Lower lobe of right lung (tissue), 2 donors: ENCODE results near the gene CCDC88C. TPM values are rescaled to one million over a fixed set of nuclear protein-coding genes. Genes with fewer than 3 reads are reported as not detected.

Experiments
- ATAC-seq, 2 donors: fragments of 200-7000 bp; cut with Tn5 transposase; one replicate each; pipeline ENCODE4 v1.9.1; 2020 to 2022; ENCODE audit warnings: mild to moderate bottlenecking in 2 of 2, moderate library complexity in 2 of 2
- DNase-seq: peaks from one replicate; pipeline ENCODE4 v3.0.0-alpha.2; 2020
- H3K27ac ChIP-seq: fragments of 200-600 bp; one replicate; pipeline ENCODE4 v1.8.0; 2022
- H3K27me3 ChIP-seq: fragments of 200-600 bp; one replicate; pipeline ENCODE4 v1.8.0; 2022; ENCODE audit warnings: low read depth
- H3K36me3 ChIP-seq: fragments of 200-600 bp; one replicate; pipeline ENCODE4 v1.8.0; 2022; ENCODE audit warnings: mild to moderate bottlenecking
- H3K4me1 ChIP-seq: fragments of 200-600 bp; one replicate; pipeline ENCODE4 v1.8.0; 2022
- H3K4me3 ChIP-seq: fragments of 200-600 bp; one replicate; pipeline ENCODE4 v1.8.0; 2022; ENCODE audit warnings: mild to moderate bottlenecking
- H3K9me3 ChIP-seq: fragments of 200-600 bp; one replicate; pipeline ENCODE4 v1.8.0; 2022
- CTCF ChIP-seq: fragments of 200-600 bp; IDR thresholded peaks from one replicate; pipeline ENCODE4 v1.8.0; 2022; ENCODE audit warnings: antibody characterized with exemption, mild to moderate bottlenecking
- intact Hi-C: fragments of 100-400 bp; cut with DNase I; formaldehyde crosslinking; loops from one replicate; pipeline ENCODE4 v1.11.0; 2022
- total RNA-seq: library from RNA; stranded (reverse); fragmentation: NEBNext Ultra II Directional; extraction: Animal tissue kit (Norgen Biotek cat#: 25700); gene quantifications from one replicate; pipeline ENCODE4 v1.2.1, GENCODE V29; 2021
- donor health status: DM: no; HTN: yes; CAD: no; lungs with severe emphysema.

The CCDC88C gene
- total RNA-seq, 1 donor from 2014 or later, result 45.8 TPM

GRCh38 chr14:91326514-91327249, 90.9 kb downstream of the CCDC88C start:
- no peaks in the 10 kb centered on the region for H3K9me3 ChIP-seq
- intact Hi-C loops, result no loop called here
- peaks cover 65% of the 10 kb centered on the region for H3K4me1 ChIP-seq
- H3K27me3 ChIP-seq, result no peaks in the 10 kb centered on the region
- TF ChIP-seq CTCF, result no peak
- no peak for ATAC-seq
- no peak for DNase-seq
- H3K27ac ChIP-seq, result no peak overlapping the region
- H3K36me3 ChIP-seq, result peaks cover 10% of the 10 kb centered on the region
- no peak overlapping the region for H3K4me3 ChIP-seq

- peaks cover 25% of the 10 kb centered on the region for H3K36me3 ChIP-seq
- no peak for DNase-seq
- H3K9me3 ChIP-seq, result no peaks in the 10 kb centered on the region
- peak overlapping the region; percentile 73 for H3K27ac ChIP-seq
- H3K4me1 ChIP-seq, result peaks cover 47% of the 10 kb centered on the region
- peak overlapping the region; percentile 51 for H3K4me3 ChIP-seq
- no peak for ATAC-seq
- no peaks in the 10 kb centered on the region for H3K27me3 ChIP-seq
- no peak for TF ChIP-seq CTCF
- intact Hi-C loops, result no loop called here
Observed at GRCh38 chr14:91324606-91325575, 92.7 kb downstream of the CCDC88C start.

GRCh38 chr14:91323671-91324605, 93.7 kb downstream of the CCDC88C start:
- peaks cover 33% of the 10 kb centered on the region for H3K36me3 ChIP-seq
- H3K9me3 ChIP-seq, result no peaks in the 10 kb centered on the region
- peak overlapping the region; percentile 73 for H3K27ac ChIP-seq
- H3K27me3 ChIP-seq, result no peaks in the 10 kb centered on the region
- intact Hi-C loops, result no loop called here
- ATAC-seq, result peak; percentile 89 to 92
- peak; percentile 97 for TF ChIP-seq CTCF
- peak overlapping the region; percentile 51 for H3K4me3 ChIP-seq
- peak; percentile 92 for DNase-seq
- H3K4me1 ChIP-seq, result peaks cover 40% of the 10 kb centered on the region

- Histone ChIP-seq H3K4me3 (no peak overlapping the region), H3K27me3 (no peaks in the 10 kb centered on the region), H3K4me1 (peaks cover 45% of the 10 kb centered on the region), H3K9me3 (no peaks in the 10 kb centered on the region), H3K36me3 (peaks cover 33% of the 10 kb centered on the region), H3K27ac (peak overlapping the region; percentile 73)
- intact Hi-C loops, result no loop called here
- no peak for ATAC-seq
- TF ChIP-seq CTCF, result no peak
- no peak for DNase-seq
Observed at GRCh38 chr14:91323031-91323430, 94.6 kb downstream of the CCDC88C start.

GRCh38 chr14:91322623-91323022, 95.0 kb downstream of the CCDC88C start:
- no peak for ATAC-seq
- intact Hi-C loops, result no loop called here
- peaks cover 49% of the 10 kb centered on the region for H3K4me1 ChIP-seq

More at GRCh38 chr14:91322623-91323022, 95.0 kb downstream of the CCDC88C start:
- no peaks in the 10 kb centered on the region for H3K9me3 ChIP-seq
- peak overlapping the region; percentile 73 for H3K27ac ChIP-seq
- no peak overlapping the region for H3K4me3 ChIP-seq
- no peak for TF ChIP-seq CTCF
- peaks cover 33% of the 10 kb centered on the region for H3K36me3 ChIP-seq
- no peaks in the 10 kb centered on the region for H3K27me3 ChIP-seq
- DNase-seq, result no peak
